Progenitor cell of endocrine pancreas (in vitro differentiated cells): Measurements from ENCODE around the gene LTBR. TPM values are rescaled to one million over a fixed set of nuclear protein-coding genes. Genes with fewer than 3 reads are reported as not detected.
"Not testable (repeated sequence)": the region's sequence is repeated elsewhere in the genome, so short reads cannot be mapped to it uniquely, and the experiment has no call there.

Experiments
- DNase-seq: peaks from one replicate; pipeline ENCODE4 v3.0.0; 2021; ENCODE audit warnings: low spot score; ENCODE audit not compliant: unreplicated experiment
- H3K27ac Mint-ChIP-seq: 2 replicates; pipeline ENCODE4 v1.8.0; 2021; ENCODE audit warnings: mild to moderate bottlenecking, moderate library complexity, mixed read lengths
- H3K27me3 Mint-ChIP-seq: 2 replicates; pipeline ENCODE4 v1.8.0; 2021; ENCODE audit warnings: mixed read lengths
- H3K36me3 Mint-ChIP-seq: 2 replicates; pipeline ENCODE4 v1.8.0; 2022; ENCODE audit warnings: mixed read lengths; ENCODE audit not compliant: insufficient read depth
- H3K4me1 Mint-ChIP-seq: 2 replicates; pipeline ENCODE4 v1.8.0; 2021; ENCODE audit warnings: low read depth, mixed read lengths
- H3K4me3 Mint-ChIP-seq: 2 replicates; pipeline ENCODE4 v1.8.0; 2021; ENCODE audit warnings: low read depth, mild to moderate bottlenecking, moderate library complexity, mixed read lengths
- H3K9me3 Mint-ChIP-seq: 2 replicates; pipeline ENCODE4 v1.8.0; 2021; ENCODE audit warnings: low read depth, mixed read lengths
- total RNA-seq: library from RNA; stranded (reverse); gene quantifications from 2 replicates; pipeline ENCODE4 v1.2.1, GENCODE V29; 2021
- TF ChIP-seq, protein P1 (sequence below): fragments of 200-600 bp; sonication (generic); IDR thresholded peaks from one replicate; pipeline ENCODE4 v1.5.0; 2021; ENCODE audit warnings: antibody characterized with exemption, mild to moderate bottlenecking; ENCODE audit not compliant: unreplicated experiment

Gene LTBR
- total RNA-seq, 1 donor from 2014 or later = 17.8 TPM

DNA sequence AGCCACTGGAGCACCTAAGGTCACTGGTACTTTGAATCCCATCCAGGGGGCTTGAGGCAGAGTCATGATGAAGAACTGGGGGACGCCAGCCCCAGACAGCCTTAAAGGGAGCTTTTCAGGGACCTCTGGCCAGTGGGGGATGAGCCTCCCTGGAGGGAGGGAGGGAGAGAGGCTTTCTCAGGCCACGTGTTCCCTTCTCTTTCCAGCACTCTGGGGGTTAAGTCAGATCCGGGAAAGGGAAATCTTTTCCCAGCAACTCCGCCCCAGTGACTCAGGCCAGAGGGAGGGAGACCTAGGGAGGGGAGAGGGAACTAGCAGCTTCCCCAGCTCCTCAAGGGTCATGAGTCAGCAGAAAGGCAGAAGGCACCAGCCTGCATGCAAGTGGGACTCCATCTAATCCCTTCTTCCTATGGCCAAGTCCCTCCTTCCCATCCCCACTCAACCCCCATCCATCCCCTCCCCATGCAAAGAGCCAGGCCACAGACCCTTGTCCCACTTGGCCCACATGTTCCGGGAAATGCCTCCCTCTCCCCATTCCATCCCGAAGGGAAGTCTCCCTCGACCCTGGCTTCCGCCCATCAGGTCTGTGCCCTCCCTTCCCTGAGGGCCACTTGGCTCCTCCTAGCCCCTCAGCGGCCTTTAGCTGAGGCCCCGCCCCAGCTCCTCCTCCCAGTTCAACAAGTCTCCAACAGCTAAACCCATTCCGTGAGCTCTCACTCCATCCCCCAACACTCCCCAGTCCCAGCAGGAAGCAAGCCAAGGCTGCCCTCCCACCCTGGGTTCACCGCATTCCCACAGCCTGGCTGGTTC, 47.7 kb upstream of the LTBR start:
- H3K9me3 Mint-ChIP-seq = no peaks in the 10 kb centered on the region
- H3K4me3 Mint-ChIP-seq = peak overlapping the region; percentile 62
- H3K4me1 Mint-ChIP-seq = peaks cover 27% of the 10 kb centered on the region

DNA sequence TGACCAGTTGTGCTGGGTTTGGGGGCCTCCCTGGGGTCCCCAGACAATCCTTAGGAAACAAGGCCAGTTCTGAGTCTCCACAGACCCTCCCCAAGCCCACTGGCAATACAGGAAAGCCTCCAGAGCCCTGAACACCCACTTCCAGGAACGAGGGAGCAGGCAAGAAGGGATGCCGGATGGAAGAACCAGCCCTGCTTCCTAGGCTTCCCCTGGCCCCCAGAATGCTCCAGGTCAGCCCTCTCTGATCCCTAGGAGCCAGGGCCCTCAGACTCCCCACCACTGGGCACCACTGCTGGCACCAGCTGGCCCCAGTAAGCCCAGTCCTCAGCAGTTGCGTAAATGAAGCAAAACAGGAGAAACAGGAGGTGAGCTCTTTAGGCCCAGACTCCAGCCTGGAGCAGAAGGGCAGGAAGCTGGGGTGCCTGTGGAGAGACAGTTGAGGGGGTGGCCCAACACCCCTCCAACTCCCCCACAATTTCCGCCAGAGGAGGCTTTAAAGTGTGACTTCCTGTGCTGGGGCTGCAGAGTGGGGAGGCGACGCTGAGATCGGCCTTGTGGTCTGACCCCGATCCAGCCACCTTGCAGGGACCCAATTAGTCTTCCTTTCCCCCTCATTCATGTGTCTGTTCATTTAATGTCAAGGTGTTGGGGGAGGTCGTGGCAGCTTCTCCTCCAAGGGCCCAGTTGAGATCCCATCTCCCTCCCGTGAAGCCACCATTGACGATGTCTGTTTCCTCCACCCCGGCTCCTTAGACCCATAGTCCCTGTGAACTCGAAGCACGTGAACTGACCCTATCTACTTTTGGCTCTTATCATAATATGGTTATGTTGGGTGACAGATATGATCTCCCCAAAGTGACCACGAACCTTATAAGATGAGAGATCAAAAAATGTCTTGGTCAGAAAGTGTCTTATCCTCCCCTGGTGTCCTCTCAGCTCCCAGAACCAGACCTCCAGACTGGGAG, 46.8 kb upstream of the LTBR start:
- no peak for DNase-seq
- Mint-ChIP-seq H3K27ac (no peak overlapping the region), H3K4me3 (peak overlapping the region; percentile 62), H3K27me3 (no peaks in the 10 kb centered on the region), H3K9me3 (no peaks in the 10 kb centered on the region), H3K36me3 (peaks cover 11% of the 10 kb centered on the region), H3K4me1 (peaks cover 32% of the 10 kb centered on the region)
- TF ChIP-seq, protein P1, sequence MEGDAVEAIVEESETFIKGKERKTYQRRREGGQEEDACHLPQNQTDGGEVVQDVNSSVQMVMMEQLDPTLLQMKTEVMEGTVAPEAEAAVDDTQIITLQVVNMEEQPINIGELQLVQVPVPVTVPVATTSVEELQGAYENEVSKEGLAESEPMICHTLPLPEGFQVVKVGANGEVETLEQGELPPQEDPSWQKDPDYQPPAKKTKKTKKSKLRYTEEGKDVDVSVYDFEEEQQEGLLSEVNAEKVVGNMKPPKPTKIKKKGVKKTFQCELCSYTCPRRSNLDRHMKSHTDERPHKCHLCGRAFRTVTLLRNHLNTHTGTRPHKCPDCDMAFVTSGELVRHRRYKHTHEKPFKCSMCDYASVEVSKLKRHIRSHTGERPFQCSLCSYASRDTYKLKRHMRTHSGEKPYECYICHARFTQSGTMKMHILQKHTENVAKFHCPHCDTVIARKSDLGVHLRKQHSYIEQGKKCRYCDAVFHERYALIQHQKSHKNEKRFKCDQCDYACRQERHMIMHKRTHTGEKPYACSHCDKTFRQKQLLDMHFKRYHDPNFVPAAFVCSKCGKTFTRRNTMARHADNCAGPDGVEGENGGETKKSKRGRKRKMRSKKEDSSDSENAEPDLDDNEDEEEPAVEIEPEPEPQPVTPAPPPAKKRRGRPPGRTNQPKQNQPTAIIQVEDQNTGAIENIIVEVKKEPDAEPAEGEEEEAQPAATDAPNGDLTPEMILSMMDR = no peak

More for the DNA sequence above, 47.7 kb upstream of the LTBR start:
- Mint-ChIP-seq H3K36me3 (peaks cover 13% of the 10 kb centered on the region), H3K27ac (no peak overlapping the region), H3K27me3 (no peaks in the 10 kb centered on the region)
- TF ChIP-seq, protein P1 = no peak
- DNase-seq = peak; percentile 73

DNA sequence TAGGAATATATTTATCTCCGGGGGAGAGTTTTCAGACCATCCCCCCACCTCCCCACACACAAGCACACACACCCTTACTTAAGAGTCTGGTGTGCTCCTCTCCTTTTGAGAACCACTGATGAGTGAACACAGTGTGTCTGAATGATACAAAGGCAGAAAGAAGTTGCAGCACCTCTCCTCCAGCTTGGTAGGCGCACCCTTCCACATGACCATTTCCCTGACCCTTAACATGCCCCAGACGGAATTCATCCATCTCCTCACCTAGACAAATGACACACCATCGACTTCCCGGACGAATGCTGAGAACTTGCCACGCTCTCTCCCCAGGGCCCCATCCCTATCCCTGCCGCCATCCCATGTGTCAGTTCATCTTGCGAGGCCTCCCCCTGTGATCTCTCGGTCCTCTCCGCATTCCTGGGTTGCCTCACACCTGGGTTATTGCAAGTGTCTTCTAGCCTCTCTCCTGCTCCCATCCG, 46.0 kb upstream of the LTBR start:
- no peak overlapping the region for H3K27ac Mint-ChIP-seq
- TF ChIP-seq, protein P1 = no peak
- DNase-seq = no peak
- no peaks in the 10 kb centered on the region for H3K27me3 Mint-ChIP-seq
- H3K36me3 Mint-ChIP-seq = peaks cover 6% of the 10 kb centered on the region
- peaks cover 38% of the 10 kb centered on the region for H3K4me1 Mint-ChIP-seq
- no peaks in the 10 kb centered on the region for H3K9me3 Mint-ChIP-seq
- H3K4me3 Mint-ChIP-seq = no peak overlapping the region

DNA sequence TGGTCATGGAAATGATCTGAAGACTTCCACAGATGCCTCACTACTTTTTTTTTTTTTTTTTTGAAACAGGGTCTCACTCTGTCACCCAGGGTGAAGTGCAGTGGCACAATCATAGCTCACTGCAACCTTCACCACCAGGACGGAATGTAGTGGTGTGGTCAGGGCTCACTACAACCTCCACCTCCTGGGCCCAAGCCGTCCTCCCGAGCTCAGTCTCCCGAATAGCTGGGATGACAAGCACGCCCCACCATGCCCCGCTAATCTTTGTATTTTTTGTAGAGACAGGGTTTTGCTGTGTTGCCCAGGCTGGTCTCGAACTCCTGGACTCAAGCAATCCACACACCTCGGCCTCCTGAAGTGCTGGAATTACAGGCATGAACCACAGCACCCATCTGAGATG, 45.4 kb upstream of the LTBR start:
- not testable (repeated sequence) for H3K9me3 Mint-ChIP-seq, H3K4me3 Mint-ChIP-seq, DNase-seq, H3K36me3 Mint-ChIP-seq, H3K27ac Mint-ChIP-seq, H3K27me3 Mint-ChIP-seq
- H3K4me1 Mint-ChIP-seq = peaks cover 39% of the 10 kb centered on the region

DNA sequence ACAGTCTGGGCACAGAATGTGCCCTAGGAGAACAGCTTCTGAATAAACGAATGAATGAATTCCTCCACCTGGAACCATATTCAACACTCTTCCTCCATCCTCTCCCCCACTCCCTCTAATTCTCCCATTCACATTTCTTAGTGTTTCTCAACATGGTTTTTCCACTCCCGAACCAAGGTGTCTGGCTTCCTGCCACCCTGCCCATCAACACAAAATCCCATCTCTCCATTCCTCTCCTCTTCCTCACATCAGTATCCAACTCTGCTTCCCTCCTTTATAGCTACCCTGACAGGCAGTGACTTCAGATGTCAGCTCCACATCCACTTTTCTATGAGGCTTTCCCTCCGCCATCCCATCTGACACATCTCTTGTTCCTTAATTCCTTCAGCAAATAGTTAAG, 45.0 kb upstream of the LTBR start:
- TF ChIP-seq, protein P1 = no peak
- H3K4me1 Mint-ChIP-seq = peaks cover 39% of the 10 kb centered on the region
- no peaks in the 10 kb centered on the region for H3K36me3 Mint-ChIP-seq
- no peak overlapping the region for H3K4me3 Mint-ChIP-seq
- DNase-seq = no peak
- H3K9me3 Mint-ChIP-seq = no peaks in the 10 kb centered on the region
- no peak overlapping the region for H3K27ac Mint-ChIP-seq
- H3K27me3 Mint-ChIP-seq = no peaks in the 10 kb centered on the region
